ENCODE measurements around the gene GMPR. TPM values are rescaled to one million over a fixed set of nuclear protein-coding genes. Genes with fewer than 3 reads are reported as not detected.

Gene GMPR
- total RNA-seq, 1 donor from 2014 or later: 126 TPM

- H3K36me3 ChIP-seq: peaks cover 22% of the 10 kb centered on the region
- H3K27ac ChIP-seq (replicated peaks): no peak overlapping the region
- H3K27me3 ChIP-seq (ENCODE audit: low read depth): no peaks in the 10 kb centered on the region
- H3K9me3 ChIP-seq (replicated peaks): no peaks in the 10 kb centered on the region
- no peak for TF ChIP-seq CTCF (IDR thresholded peaks at IDR 0.05; ENCODE audit: borderline replicate concordance)
- no peak overlapping the region for H3K4me3 ChIP-seq
- peaks cover 28% of the 10 kb centered on the region for H3K4me1 ChIP-seq
- intact Hi-C loops (cut with micrococcal nuclease): no loop called here
- DNase-seq: no peak
These were observed 88.8 kb downstream of the GMPR start for GRCh38 chr6:16326971-16327776.

DNA sequence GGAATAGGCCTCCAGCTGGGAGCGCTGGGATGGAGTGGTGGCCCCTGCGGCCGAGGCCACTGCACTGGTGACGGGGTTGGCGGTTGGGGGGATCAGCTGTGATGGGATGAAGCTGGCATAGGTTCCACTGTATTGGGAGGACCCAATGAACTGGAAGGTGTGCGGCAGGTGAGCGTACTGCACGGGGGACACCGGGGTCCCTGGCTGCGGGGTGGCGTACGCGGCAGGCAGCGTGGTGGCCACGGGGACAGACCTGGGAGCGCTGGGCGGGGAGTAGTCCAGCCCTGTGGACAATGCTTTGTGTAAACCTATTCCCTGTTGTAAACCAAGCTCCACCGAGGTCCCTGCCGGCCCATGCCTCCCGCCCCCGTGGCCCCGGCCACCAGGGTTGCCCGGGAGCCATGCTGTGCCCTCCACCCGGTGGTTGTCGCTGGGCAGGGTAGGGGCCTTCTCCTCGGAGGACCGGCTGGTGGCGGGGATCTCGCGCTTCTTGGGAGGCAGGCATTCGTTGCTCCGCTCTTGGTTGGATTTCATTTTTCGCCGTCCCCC lies 89.5 kb downstream of the GMPR start:
- no peak for DNase-seq
- intact Hi-C loops (cut with micrococcal nuclease): no loop called here
- peaks cover 22% of the 10 kb centered on the region for H3K36me3 ChIP-seq

GRCh38 chr6:16329233-16329632 lies 90.8 kb downstream of the GMPR start:
- intact Hi-C loops (cut with micrococcal nuclease): no loop called here
- H3K27me3 ChIP-seq (ENCODE audit: low read depth): no peaks in the 10 kb centered on the region
- H3K4me1 ChIP-seq: peaks cover 33% of the 10 kb centered on the region
- no peak for DNase-seq
- H3K4me3 ChIP-seq: no peak overlapping the region
- no peaks in the 10 kb centered on the region for H3K9me3 ChIP-seq (replicated peaks)
- peaks cover 22% of the 10 kb centered on the region for H3K36me3 ChIP-seq
- H3K27ac ChIP-seq (replicated peaks): no peak overlapping the region
- TF ChIP-seq CTCF (IDR thresholded peaks at IDR 0.05; ENCODE audit: borderline replicate concordance): no peak

More for the DNA sequence above, 89.5 kb downstream of the GMPR start:
- no peaks in the 10 kb centered on the region for H3K27me3 ChIP-seq (ENCODE audit: low read depth)
- no peaks in the 10 kb centered on the region for H3K9me3 ChIP-seq (replicated peaks)
- H3K27ac ChIP-seq (replicated peaks): no peak overlapping the region
- peaks cover 28% of the 10 kb centered on the region for H3K4me1 ChIP-seq
- H3K4me3 ChIP-seq: no peak overlapping the region
- TF ChIP-seq CTCF (IDR thresholded peaks at IDR 0.05; ENCODE audit: borderline replicate concordance): no peak

- Histone ChIP-seq H3K27ac (replicated peaks) (peak overlapping the region; percentile 4), H3K27me3 (ENCODE audit: low read depth) (no peaks in the 10 kb centered on the region), H3K4me3 (no peak overlapping the region), H3K9me3 (replicated peaks) (no peaks in the 10 kb centered on the region), H3K4me1 (peaks cover 56% of the 10 kb centered on the region), H3K36me3 (peaks cover 13% of the 10 kb centered on the region)
- peak; percentile 74 for DNase-seq
- intact Hi-C loops (cut with micrococcal nuclease): loop anchor here (5.0 kb wide), 2 partner anchors 81 to 431 kb away; partner anchors contain the start of gene ATXN1
- peak; percentile 93 for TF ChIP-seq CTCF (IDR thresholded peaks at IDR 0.05; ENCODE audit: borderline replicate concordance)
These were observed 93.2 kb downstream of the GMPR start for GRCh38 chr6:16331384-16332174.

- no peaks in the 10 kb centered on the region for H3K9me3 ChIP-seq (replicated peaks)
- peak; percentile 75 for DNase-seq
- intact Hi-C loops (cut with micrococcal nuclease): loop anchor here (5.0 kb wide), 2 partner anchors 80 to 430 kb away; partner anchors contain the start of gene ATXN1
- peak overlapping the region; percentile 4 for H3K27ac ChIP-seq (replicated peaks)
- no peak overlapping the region for H3K4me3 ChIP-seq
- peaks cover 8% of the 10 kb centered on the region for H3K36me3 ChIP-seq
- TF ChIP-seq CTCF (IDR thresholded peaks at IDR 0.05; ENCODE audit: borderline replicate concordance): peak; percentile 91
- H3K4me1 ChIP-seq: peaks cover 62% of the 10 kb centered on the region
- no peaks in the 10 kb centered on the region for H3K27me3 ChIP-seq (ENCODE audit: low read depth)
These were observed 93.8 kb downstream of the GMPR start for GRCh38 chr6:16332175-16332542.

Measured in left ventricle myocardium inferior (tissue), 1 donor.